ENCODE results near the gene IFT81.
"Not testable (repeated sequence)": the region's sequence is repeated elsewhere in the genome, so short reads cannot be mapped to it uniquely, and the experiment has no call there.

IFT81 gene

DNA sequence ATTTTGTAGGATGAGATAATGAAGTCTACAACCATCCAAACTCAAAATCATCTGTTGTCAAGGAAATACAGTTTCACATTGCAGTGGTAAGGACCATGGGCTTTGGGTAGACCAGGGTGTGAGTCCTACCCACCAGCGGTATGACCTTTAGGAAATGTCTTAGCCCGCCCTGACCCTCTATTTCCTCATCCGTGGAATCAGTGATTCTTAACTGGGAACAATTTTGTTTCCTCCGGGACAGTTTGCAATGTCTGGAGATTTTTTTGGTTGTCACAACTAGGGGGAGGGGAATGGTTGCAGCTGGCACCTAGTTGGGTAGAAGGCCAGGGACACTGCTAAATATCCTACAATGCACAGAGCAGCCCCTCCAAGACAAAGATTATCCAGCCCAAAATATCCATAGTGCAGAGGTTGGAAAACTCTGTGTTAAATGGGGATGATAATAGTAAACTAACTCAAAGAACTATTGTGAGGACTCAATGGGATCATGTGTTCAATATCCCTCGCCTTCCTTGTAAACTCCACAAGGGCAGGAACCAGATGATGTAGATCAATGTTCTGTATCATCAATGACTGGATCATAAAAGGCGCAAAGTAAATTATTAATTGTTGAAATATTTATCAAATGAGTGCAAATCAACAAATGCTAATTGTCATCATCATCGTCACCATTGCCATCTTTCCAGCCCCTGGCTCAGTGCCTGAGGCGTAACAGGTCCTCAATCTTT lies 15.7 kb upstream of the IFT81 start:
- DNase-seq = no peak

DNA sequence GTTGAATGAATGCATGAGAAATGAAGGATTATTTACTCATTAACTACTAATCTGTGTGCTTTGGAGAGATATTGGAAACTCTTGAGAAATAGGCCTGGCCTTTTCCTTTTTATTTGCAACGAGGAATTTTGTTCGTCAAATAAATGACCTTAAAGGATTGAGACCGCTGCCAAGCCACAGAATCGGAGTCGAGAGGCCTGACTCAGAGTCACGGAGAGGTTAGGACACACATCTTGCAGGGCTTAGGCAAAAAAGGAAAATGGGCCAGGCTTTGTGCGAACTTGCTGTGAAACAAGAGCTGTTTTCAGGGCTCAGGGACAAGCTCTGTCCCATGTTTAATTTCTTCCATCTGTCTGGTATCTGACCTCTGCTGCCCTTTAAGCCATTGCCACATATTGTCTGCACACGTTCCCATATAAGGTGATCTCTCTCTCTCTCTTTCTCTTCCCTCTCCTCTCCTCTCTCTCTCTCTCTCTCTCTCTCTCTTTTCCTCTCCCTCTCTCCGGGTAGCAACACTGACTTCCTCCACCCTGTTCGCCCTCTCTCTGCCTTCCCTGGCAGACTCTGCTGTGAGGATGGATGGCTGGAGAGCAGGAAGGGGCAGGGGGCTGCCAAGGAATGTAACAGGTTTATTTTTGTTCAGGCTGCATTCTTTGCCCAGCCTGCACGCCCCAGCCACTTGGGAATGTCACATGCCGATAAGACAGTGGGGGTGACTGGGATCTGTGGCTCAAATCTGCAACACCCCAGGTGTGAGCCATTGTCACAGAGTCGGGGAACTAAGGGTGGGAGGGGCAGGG lies 14.9 kb upstream of the IFT81 start:
- no peak for DNase-seq

DNA sequence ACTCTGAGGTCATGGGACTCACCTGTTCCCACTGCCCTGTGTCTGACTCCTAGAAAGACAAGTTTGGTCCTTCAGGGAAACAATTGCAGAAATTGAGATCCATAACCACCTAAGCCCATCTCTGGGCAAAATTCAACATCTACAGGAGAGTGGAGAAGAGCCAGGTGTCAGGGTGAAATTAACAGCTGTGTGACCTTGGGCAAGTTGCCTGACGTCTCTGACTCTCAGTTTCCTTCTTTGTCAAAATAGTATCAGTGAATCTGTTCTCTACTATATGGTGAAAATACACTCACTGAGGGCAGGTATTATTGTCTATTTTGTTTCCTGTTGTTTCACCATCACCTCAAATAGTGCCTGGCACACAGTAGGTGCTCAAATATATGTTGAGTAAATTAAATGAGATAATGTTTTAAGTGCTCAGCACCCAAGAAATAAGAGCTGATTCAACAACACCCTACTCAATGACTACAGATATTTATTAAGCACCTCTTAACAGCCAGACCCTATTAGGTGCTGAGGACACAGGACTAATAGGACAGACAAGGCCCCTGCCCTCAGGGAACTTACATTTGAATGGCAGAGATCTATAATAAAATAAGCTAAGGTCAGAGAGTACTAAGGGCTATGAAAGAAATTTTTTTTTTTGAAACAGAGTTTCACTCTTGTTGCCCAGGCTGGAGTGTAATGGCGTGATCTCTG lies 14.2 kb upstream of the IFT81 start:
- no peak for DNase-seq

DNA sequence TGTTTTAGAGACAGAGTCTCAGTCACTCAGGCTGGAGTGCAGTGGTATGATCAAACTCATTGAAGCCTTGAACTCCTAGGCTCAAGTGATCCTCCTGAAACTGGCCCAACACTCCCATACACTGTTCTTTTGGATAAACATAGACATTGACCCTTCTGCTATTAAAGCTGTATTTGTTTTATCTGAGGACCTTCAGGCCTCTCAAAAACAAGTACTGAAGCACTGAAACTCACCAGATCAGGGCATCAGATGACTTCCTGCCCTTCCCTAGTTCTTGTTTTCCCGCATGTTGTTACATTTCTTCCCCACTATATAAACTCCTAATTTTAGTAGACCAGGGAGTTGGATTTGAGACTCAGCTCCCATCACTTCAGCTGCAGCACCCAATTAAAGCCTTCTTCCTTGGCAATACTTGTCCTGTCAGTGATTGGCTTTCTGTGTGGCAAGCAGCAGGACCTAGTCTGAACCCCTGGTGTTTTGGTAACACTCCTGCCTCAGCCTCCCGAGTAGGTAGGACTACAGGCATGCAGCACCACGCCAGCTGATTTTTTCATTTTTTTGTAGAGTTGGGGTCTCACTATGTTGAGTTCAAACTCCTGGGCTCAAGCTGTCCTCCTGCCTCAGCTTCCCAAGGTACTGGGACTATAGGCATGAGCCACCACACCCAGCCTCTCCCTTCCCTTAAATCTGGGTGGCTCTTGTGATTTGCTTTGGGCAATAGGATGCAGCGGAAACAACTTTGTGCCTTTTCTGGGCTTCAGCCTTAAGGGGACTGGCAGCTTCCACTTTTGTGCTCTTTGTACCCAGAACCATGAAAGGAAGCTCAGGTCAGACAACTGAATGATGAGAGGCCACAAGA lies 12.5 kb upstream of the IFT81 start:
- DNase-seq = no peak

DNA sequence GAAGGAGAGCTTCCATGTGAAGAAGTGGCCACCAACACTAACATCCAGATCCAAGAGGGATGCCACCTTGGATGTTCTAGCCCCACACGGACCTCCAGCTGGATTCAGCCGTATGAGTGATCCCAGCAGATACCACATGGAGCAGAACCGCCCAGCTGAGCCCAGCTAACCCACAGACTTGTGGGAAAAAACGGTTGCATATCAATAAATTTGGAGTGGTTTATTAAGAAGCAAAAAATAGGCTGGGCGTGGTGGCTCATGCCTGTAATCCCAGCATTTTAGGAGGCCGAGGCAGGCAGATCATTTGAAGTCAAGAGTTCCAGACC lies 11.9 kb upstream of the IFT81 start:
- DNase-seq = no peak

DNA sequence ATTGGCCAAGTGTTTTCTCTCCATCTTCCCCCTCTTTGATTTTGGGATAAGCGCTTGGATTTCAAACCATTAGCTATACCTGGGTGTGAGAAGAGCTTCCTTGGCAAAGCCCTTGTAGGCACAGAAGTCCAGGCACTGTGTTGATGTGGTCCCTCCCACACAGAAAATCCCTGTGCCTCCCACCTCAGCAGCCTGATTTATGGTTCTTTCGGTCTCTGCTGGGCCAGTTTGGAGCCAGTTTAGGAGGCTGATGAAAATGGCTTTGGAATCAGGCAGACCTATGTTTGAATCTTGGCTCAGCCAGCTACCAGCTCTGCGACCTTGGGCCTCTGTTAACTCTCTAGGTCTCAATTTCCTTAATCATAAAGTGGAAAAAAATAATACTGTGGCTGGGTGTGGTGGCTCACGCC lies 9.6 kb upstream of the IFT81 start:
- no peak for DNase-seq

DNA sequence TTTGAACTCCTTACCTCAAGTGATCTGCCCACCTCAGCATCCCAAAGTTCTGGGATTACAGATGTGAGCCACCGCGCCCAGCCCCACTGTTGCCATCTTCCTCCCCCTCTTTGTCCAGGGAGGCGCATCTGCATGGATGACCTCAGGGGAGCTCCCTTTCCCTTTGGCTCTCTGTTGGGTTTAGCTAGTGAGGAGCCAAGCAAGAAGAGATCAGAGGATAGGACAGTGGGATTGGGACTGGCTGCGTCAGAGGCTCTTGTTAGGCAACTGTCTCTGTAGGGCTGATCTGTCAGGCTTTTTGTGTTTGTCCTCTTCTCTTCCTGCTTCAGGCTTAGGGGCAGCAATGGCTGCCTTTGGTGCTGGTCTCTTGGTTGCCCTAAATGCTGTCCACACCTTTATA lies 8.5 kb upstream of the IFT81 start:
- no peak for DNase-seq

DNA sequence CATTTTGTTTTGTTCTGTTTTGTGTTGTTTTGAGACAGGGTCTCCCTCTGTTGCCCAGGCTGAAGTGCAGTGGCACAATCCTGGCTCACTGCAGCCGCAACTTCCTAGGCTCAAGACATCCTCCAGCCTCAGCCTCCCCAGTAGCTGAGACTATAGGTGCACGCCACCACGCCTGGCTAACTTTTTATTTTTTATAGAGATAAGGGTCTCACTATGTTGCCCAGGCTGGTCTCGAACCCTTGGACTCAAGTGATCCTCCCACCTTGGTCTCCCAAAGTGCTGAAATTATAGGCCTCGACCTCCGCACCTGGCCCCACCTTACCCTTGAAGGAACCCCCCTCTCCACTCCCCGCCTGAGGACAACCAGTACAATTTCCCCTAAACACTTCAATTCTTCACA lies 7.5 kb upstream of the IFT81 start:
- no peak for DNase-seq

DNA sequence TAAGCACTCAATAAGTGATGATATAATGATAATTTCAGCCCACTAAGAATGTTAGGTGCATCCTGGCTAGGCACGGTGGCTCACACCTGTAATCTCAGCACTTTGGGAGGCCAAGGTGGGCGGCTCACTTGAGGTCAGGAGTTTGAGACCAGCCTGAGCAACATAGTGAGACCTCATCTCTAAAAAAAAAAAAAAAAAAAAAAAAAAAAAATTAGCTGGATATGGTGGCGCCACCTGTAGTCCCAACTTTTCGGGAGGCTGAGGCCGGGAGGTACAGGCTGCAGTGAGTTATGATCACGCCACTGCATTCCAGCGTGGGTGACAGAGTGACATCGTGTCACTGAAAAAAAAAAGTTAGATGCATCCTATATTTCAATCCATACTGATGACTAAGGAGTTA lies 6.9 kb upstream of the IFT81 start:
- DNase-seq = not testable (repeated sequence)

DNA sequence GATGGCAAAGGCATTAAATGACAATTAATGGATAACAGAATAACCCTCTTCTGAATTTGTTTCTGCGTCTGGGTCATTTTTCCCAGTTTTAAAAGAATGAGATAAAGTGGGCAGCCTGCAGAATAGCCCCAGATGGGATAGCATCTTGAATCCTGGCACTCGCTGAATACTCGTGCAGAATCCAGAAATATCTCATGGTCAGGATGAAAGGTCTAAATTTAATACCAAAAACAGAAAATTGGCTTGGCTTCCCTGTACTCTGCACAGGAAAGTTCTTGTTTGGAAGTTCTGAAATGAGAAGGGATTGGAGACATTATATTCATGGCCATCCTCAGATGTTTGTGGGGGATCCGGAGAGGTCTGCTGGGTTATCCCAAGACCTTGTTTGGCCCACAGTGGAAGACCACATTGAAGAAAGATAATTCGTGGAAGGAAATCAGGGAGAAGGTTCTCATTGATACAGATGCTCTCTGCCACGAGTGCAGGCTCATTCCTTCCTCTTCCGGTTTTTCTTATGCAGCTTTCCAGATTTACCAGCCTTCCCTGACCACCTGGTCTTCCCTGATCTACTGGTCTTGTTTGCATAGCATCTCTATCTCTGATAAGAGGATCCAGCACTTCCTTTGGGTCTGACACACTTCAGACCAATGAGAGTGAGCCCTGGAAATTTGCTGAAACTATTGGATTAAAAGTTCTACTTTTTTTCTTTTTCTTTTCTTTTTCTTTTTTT lies 6.0 kb upstream of the IFT81 start:
- no peak for DNase-seq

DNA sequence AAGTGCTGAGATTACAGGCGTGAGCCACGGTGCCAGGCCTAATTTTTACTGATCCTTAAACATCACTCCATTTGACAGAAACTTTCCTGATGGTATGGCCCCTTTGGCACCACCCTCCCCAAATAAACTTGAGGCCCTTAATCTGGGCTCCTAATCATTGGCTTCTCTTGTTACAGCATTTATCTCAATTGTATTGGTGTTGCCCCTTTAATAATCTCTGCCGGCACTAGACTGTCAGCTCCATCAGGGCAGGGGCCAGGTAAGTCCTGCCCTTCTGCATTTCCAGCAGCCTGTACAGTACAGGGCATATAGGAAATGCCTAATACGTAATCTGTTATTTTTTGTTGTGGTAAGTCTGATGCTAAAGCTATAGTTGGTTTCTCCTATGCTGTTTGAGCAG lies 1.2 kb upstream of the IFT81 start:
- no peak for DNase-seq

DNA sequence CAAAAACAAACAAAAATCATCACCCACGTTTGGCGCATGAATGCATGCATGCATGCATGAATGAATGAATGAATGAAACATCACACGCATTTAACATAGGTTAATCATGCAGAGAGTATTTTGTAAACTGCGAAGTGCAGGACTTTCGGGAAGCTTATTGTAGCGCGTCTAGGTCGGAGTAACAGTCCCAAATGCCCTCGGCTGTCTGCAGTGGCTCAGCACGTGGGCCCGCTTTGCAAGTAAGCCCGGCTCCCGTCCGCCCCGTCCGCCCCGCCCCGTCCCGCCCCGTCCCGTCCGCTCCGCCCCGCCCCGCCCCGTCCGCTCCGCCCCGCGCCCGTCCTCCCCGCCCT lies 263 bp upstream of the IFT81 start:
- DNase-seq = no peak

DNA sequence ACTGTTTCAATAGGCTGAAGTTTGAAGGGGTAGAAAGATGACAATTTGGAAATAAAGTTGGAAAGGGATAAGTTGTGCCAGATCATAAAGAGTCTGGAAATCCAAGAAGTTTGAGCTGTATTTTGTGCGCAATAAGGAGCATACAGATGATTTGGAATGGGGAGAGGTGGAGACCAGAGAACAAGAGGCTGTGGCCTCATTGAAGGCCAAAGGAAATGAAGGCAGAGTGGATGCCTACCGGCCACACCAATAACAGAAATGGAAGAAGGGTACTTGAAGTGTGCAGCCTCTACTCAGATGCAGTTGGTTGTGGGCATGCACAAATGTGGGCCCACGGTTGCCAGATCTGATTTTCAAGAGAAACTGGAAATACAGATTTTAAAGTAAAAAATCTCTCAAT lies 2.4 kb downstream of the IFT81 start:
- no peak for DNase-seq

DNA sequence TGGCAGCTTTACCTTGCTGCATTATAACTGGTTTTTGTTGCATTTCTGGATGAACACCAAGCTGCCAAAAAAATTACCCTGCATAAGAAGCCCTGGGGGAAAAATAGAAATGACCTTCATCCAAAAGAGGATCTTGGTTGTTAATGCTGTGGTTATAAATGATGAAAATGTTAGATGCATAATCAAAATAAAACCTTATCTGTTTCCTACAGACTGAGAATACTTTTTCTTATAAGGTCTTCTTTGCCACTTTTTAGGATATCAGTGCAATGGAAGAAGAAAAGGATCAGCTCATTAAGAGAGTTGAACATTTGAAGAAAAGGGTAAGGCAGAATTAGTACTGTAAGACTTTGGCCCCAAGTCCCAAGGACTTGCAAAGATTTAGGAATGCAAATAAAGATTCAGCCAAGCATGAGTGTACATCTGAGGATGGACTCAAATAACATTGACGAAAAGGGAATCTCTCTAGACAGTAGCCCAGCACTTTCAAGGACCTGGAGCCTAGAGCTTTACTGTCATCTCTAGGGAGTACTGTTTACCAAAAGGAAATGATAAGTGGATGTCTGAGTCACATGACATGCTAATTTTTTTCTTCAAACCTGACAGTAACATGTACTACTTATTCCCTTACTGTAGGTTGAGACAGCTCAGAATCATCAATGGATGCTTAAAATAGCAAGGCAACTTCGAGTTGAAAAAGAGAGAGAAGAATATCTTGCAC lies 10.7 kb downstream of the IFT81 start:
- DNase-seq = peak; percentile 25

DNA sequence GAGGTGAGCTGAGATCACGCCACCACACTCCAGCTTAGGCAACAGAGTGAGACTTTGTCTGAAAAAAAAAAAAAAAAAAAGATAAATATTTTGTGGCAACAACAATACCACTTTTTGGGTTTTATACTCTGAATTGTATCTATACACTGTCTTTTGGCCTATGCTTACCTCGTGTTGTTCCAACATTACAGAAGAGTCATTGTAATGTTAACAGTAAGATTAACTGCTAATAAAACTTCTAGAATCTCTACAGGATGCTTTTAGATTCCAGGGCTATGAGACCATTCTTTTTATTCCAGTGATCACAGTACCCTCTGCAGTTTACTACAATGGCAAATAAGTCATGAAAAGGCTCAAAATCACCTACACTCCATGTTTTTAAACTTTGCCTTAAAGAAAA lies 11.6 kb downstream of the IFT81 start:
- no peak for DNase-seq

DNA sequence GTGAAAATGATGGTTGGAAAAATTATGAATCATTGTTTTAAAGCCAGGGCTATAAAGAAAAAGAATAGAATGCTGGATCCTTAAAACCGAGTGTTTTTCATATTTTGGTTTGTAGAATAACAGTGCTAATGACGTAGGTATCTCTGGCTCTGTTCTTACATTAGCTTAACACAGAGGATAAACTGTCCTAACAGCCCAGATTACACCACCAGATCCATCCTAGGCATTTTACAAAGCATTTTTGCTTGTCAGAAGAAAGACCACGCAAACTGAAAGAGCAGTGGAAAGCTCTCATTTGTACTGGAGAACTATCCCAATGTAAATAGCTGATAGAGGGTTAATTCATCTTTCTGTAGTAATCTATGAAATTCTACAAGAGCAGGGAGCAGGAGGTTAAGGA lies 13.6 kb downstream of the IFT81 start:
- no peak for DNase-seq

DNA sequence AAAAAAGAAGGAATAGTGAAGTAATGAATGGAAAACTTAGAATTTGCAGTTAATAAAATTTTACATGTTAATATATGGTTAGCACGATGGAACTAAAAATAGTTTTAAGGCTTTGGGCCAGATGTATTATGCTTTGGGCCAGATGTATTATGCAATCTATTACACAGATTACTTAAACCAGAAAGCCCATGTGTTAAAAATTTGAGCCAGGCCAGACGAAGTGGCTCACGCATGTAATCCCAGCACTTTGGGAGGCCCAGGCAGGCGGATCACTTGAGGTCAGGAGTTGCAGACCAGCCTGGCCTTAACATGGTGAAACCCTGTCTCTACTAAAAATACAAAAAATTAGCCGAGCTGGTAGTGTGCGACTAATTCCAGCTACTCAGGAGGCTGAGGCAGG lies 17.2 kb downstream of the IFT81 start:
- DNase-seq = no peak

DNA sequence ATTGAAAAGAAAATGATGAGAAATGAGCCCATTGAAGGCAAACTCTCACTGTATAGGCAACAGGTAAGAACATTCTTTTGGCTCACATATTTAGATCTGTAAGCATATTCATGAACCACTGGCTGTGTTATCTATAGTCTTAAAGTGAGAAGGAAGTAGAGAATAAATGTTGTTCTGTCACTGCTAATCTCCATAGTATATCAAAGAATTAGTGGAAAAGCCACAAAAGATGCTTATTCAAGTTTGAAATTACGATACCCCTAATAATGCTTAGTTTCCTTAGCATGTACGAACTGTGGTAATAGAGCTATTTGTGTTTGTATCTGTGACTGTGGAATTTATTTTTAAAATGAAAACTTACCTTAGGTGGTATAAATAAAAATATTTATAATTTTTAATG lies 22.8 kb downstream of the IFT81 start:
- peak; percentile 52 for DNase-seq

DNA sequence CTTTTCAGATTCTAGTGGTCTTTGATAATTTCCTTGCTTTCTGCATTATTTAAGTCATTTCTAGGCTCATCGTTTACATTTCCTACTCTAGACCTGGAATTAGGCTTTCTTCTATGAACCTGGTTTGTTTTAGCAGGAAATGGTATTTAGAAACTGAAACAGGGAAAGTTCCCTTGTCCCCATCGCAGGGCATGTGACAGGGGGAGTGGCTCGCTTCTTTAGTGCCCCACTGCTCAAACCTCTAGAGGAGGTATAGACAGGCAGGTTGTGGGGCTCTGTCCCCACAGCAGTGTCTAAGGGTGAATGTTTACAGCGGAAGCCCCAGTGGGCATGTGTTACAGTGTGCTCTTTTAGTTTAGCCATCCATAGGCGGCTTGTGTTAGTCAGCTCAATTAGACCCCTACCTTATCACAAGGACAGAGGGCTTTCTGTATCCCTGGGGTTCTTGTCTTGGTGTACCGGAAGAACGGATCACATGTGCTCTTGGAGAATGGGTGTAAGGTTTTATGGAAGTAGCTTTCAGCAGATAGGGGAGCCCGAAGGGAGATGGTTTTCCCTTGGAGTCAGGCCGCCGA lies 25.0 kb downstream of the IFT81 start:
- no peak for DNase-seq

DNA sequence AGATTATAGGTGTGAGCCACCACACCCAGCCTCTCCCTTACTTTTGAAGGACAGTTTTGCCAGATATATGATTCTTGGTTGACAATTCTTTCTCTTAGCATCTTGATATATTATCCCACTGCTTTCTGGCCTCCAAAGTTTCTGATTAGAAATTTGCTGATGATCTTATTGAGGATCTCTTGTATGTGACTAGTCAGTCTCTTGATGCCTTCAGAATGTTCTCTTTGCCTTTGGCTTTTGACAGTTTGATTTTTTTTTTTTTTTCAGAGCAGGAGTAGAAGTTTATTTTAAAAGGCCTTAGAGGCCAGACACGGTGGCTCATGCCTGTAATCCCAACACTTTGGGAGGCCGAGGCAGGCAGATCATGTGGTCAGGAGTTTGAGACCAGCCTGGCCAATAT lies 32.6 kb downstream of the IFT81 start:
- DNase-seq = no peak

DNA sequence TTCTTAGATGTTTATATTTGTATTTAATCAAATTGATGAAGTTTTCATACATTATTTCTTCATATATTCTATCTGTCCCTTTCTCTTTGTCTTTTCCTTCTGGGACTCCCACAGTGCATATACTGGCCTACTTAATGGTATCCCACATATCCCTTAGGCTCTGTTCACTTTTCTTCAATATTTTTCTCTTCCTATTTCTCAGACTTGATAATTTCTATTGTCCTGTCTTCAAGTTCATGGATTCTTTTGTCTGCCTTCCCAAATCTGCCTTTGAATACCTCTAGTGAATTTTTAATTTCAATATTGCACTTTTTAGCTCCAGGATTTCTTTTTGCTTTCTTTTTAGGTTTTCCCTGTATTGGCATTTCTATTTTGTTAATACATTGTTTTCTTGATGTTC lies 33.4 kb downstream of the IFT81 start:
- DNase-seq = no peak
